Endothelial cell of umbilical vein (primary cell): ENCODE results near the gene ZNF43. TPM values are rescaled to one million over a fixed set of nuclear protein-coding genes. Genes with fewer than 3 reads are reported as not detected.
"Not testable (repeated sequence)": the region's sequence is repeated elsewhere in the genome, so short reads cannot be mapped to it uniquely, and the experiment has no call there.

Source experiments
- BruUV-seq: library from RNA; stranded (reverse); fragments of 400-500 nt; replicated peaks from 2 replicates; lab custom pipeline; 2021; lab: Mats Ljungman, UMichigan
- CTCF ChIA-PET: fragments of 300-600, 350-600 bp; sonication (Branson Sonifier 250); formaldehyde crosslinking; loops from one replicate; lab custom pipeline; 2021; ENCODE audit warnings: antibody characterized with exemption, inconsistent platforms; lab: Charles Lee
- POLR2A ChIA-PET: fragments of 300-600, 350-600 bp; sonication (Branson Sonifier 250); formaldehyde crosslinking; loops from one replicate; lab custom pipeline; 2021; ENCODE audit warnings: antibody characterized with exemption, inconsistent platforms; lab: Charles Lee
- DNase-seq: peaks from one replicate; pipeline ENCODE4 v3.0.0-alpha.2; 2011; ENCODE audit warnings: low read depth, low spot score
- FAIRE-seq: peaks from 2 replicates; lab custom pipeline; 2011; peaks lifted over from hg19 to GRCh38; lab: Jason Lieb, UNC
- H2AFZ ChIP-seq: 2 replicates; pipeline ENCODE4 v1.6.0; 2012; ENCODE audit warnings: low read depth, low read length, control low read depth, inconsistent platforms
- H3K27ac ChIP-seq: 2 replicates; pipeline ENCODE4 v1.5.1; 2011; ENCODE audit warnings: low read depth, mild to moderate bottlenecking, control low read depth, low read length, moderate library complexity; ENCODE audit not compliant: insufficient read depth
- H3K27me3 ChIP-seq, 2 experiments: 2 replicates each; pipeline versions ENCODE4 v1.6.0 to v1.6.1; 2011; ENCODE audit warnings: low read length in 2 of 2, mixed read lengths in 1 of 2; ENCODE audit not compliant: control insufficient read depth in 2 of 2, insufficient read depth in 2 of 2
- H3K36me3 ChIP-seq, 2 experiments: 2 replicates in 1 of 2; 3 replicates in 1 of 2; pipeline ENCODE4 v1.5.1; 2011; ENCODE audit warnings: low read length in 2 of 2, mild to moderate bottlenecking in 1 of 2, moderate library complexity in 1 of 2; ENCODE audit not compliant: control insufficient read depth in 2 of 2, insufficient read depth in 2 of 2; ENCODE audit errors: extremely low read depth in 1 of 2
- H3K4me1 ChIP-seq: 3 replicates; pipeline ENCODE4 v1.5.1; 2011; ENCODE audit warnings: mild to moderate bottlenecking, low read length; ENCODE audit not compliant: control insufficient read depth, insufficient read depth; ENCODE audit errors: extremely low read depth
- H3K4me2 ChIP-seq: 2 replicates; pipeline ENCODE4 v1.6.1; 2011; ENCODE audit warnings: low read length, control low read depth, mixed read lengths; ENCODE audit not compliant: insufficient read depth
- H3K4me3 ChIP-seq, 3 experiments: fragments of 200-600 bp in 1 of 3; sonication (generic), shearing (Covaris generic) in 1 of 3; replicated peaks in 1 of 3; 2 replicates each; pipeline ENCODE4 v1.5.1; 2011 to 2016; ENCODE audit warnings: control low read depth in 3 of 3, low read length in 3 of 3, mild to moderate bottlenecking in 2 of 3, inconsistent platforms in 1 of 3, low read depth in 1 of 3, moderate library complexity in 1 of 3; ENCODE audit not compliant: insufficient read depth in 1 of 3
- H3K79me2 ChIP-seq: 2 replicates; pipeline ENCODE4 v1.6.0; 2012; ENCODE audit warnings: low read length, inconsistent platforms; ENCODE audit not compliant: control insufficient read depth, insufficient read depth
- H3K9ac ChIP-seq: replicated peaks from 2 replicates; pipeline ENCODE3; 2011; ENCODE audit warnings: low read length, control low read depth; ENCODE audit not compliant: insufficient read depth; ENCODE audit errors: extremely low read depth
- H3K9me1 ChIP-seq: replicated peaks from 3 replicates; pipeline ENCODE4 v1.6.0; 2011; ENCODE audit warnings: mild to moderate bottlenecking, low read length; ENCODE audit not compliant: control insufficient read depth, insufficient read depth; ENCODE audit errors: extremely low read depth
- H3K9me3 ChIP-seq: replicated peaks from 2 replicates; pipeline ENCODE4 v1.5.1; 2012; ENCODE audit warnings: low read length, inconsistent platforms; ENCODE audit not compliant: control insufficient read depth, insufficient read depth
- H4K20me1 ChIP-seq: replicated peaks from 2 replicates; pipeline ENCODE3; 2011; ENCODE audit warnings: mild to moderate bottlenecking, low read length; ENCODE audit not compliant: control insufficient read depth, insufficient read depth; ENCODE audit errors: extremely low read depth
- CTCF ChIP-seq, 2 donors: IDR thresholded peaks; 1 replicate in 1 of 2; 2 replicates in 1 of 2; pipeline ENCODE4 v1.5.1; 2011; ENCODE audit warnings: low read length in 2 of 2, mild to moderate bottlenecking in 2 of 2, moderate library complexity in 2 of 2, control low read depth in 1 of 2, inconsistent platforms in 1 of 2, low read depth in 1 of 2; ENCODE audit not compliant: insufficient read depth in 1 of 2; ENCODE audit errors: extremely low read depth in 1 of 2
- EZH2 ChIP-seq: IDR thresholded peaks from 2 replicates; pipeline ENCODE4 v1.6.1; 2012; ENCODE audit warnings: borderline replicate concordance, low read depth, mild to moderate bottlenecking, moderate library complexity, low read length, inconsistent platforms; ENCODE audit not compliant: severe bottlenecking
- FOS ChIP-seq: IDR thresholded peaks from 2 replicates; pipeline ENCODE4 v1.6.1; 2011; ENCODE audit warnings: mild to moderate bottlenecking, low read length, moderate library complexity, borderline replicate concordance; ENCODE audit not compliant: insufficient read depth
- GATA2 ChIP-seq: IDR thresholded peaks from 2 replicates; pipeline ENCODE4 v1.7.0; 2011; ENCODE audit warnings: low read depth, mild to moderate bottlenecking, moderate library complexity, mixed read lengths, low read length; ENCODE audit not compliant: insufficient read length, insufficient read depth
- JUN ChIP-seq: IDR thresholded peaks from 2 replicates; pipeline ENCODE4 v1.6.1; 2011; ENCODE audit warnings: borderline replicate concordance, low read depth; ENCODE audit not compliant: insufficient read length, insufficient read depth
- MAX ChIP-seq: IDR thresholded peaks from 2 replicates; pipeline ENCODE4 v1.6.1; 2011; ENCODE audit not compliant: insufficient read depth, insufficient read length
- MYC ChIP-seq: IDR thresholded peaks from one replicate; pipeline ENCODE4 v1.6.1; 2011; ENCODE audit warnings: mild to moderate bottlenecking, low read depth, low read length
- POLR2A ChIP-seq: IDR thresholded peaks from 2 replicates; pipeline ENCODE4 v1.6.1; 2012; ENCODE audit warnings: low read depth, mild to moderate bottlenecking, control low read depth, low read length
- POLR2AphosphoS5 ChIP-seq: IDR thresholded peaks from 2 replicates; pipeline ENCODE4 v1.6.1; 2012; ENCODE audit warnings: low read depth, mild to moderate bottlenecking, control low read depth, low read length, moderate library complexity; ENCODE audit not compliant: insufficient read depth
- dilution Hi-C: fragments of 300-500 bp; cut with MboI; formaldehyde crosslinking; loops from one replicate; pipeline ENCODE4 v1.15.0; 2019; ENCODE audit warnings: low sequenced_read_pairs; ENCODE audit not compliant: extremely low pct_ligation_motif_present
- intact Hi-C: fragments of 100-400 bp; cut with micrococcal nuclease; formaldehyde crosslinking; loops from one replicate; pipeline ENCODE4 v1.10.0; 2022
- polyA plus RNA-seq, 4 experiments: library from polyadenylated mRNA; depleted of rRNA in 3 of 4; stranded (reverse) in 3 of 4; unstranded in 1 of 4; fragments of >200 nt; gene quantifications; 2 replicates each; pipeline versions ENCODE4 v1.2.1 to v1.2.3, GENCODE V29; 2011 to 2012; ENCODE audit warnings: missing spikeins in 1 of 4
- total RNA-seq: library from RNA; stranded (reverse); gene quantifications from 2 replicates; pipeline ENCODE4 v1.2.3, GENCODE V29; 2021

ZNF43 gene
- total and polyA plus RNA-seq, 2 donors (not counting 3 experiments of a cell fraction or from before 2014, with no cell fraction given) = 6.4 to 21.1 TPM

GRCh38 chr19:21767065-21767800 lies 68.7 kb downstream of the ZNF43 start, which contains the start of gene ZNF100:
TSS of gene ZNF100 (minus strand) at chr19:21767579. CDS start at chr19:21767429, 150 bp downstream.
- H3K9me3 ChIP-seq = no peaks in the 10 kb centered on the region
- peak within 1 kb of the TSS; percentile 99 for H2AFZ ChIP-seq
- POLR2A ChIA-PET = interaction anchor here (0.6 to 1.7 kb wide), 7 partner anchors 12 to 1203 kb away, joined by 3 to 7 read pairs (median 4); partner anchors contain the start of genes ZNF43, ZNF430 and ZNF431
- H3K4me3 ChIP-seq = peak within 1 kb of the TSS; percentile 66 to 84 (median 83)
- H3K9me1 ChIP-seq = no peaks in the 10 kb centered on the region
- CTCF ChIA-PET = interaction anchor here (1.0 to 1.2 kb wide), 3 partner anchors 69 to 844 kb away, joined by 3 to 4 read pairs (median 4); partner anchors contain the start of genes ZNF43 and ZNF85
- no peaks in the 10 kb centered on the region for H4K20me1 ChIP-seq
- dilution Hi-C loops (no loop called here), intact Hi-C loops (loop anchor here (1.0 to 5.0 kb wide), 6 partner anchors 69 to 844 kb away; partner anchors contain the start of genes ZNF429, ZNF43, ZNF431 and ZNF738)
- peaks cover 16% of the 10 kb centered on the region for H3K79me2 ChIP-seq
- TSS peak; percentile 56 for BruUV-seq
- no peaks in the 10 kb centered on the region for H3K27me3 ChIP-seq
- no peaks in the 10 kb centered on the region for H3K36me3 ChIP-seq
- DNase-seq (peak; percentile 93), FAIRE-seq (peak; percentile 97)
- H3K9ac ChIP-seq = peak within 1 kb of the TSS; percentile 99
- H3K4me1 ChIP-seq = peaks cover 2% of the 10 kb centered on the region
- peak within 1 kb of the TSS; percentile 90 for H3K27ac ChIP-seq
- TF ChIP-seq POLR2AphosphoS5 = peak; percentile 38
- TF ChIP-seq FOS = no peak
- TF ChIP-seq GATA2 = no peak
- TF ChIP-seq CTCF (IDR thresholded peaks at IDR 0.05; ENCODE audit: extremely low read depth in 1 of 2, insufficient read depth in 1 of 2, low read depth in 1 of 2, low read length in 2 of 2) = no peak
- TF ChIP-seq EZH2 = no peak
- TF ChIP-seq JUN = no peak
- no peak for TF ChIP-seq MAX
- TF ChIP-seq MYC = no peak
- peak; percentile 64 for TF ChIP-seq POLR2A
- peak within 1 kb of the TSS; percentile 95 for H3K4me2 ChIP-seq

- dilution Hi-C loops, FAIRE-seq, BruUV-seq, H3K4me1 ChIP-seq, H3K36me3 ChIP-seq, H3K9me3 ChIP-seq, H3K9me1 ChIP-seq, H4K20me1 ChIP-seq, DNase-seq, H3K27me3 ChIP-seq: not testable (repeated sequence)
- Histone ChIP-seq H3K9ac (peak overlapping the region; percentile 99), H2AFZ (peak overlapping the region; percentile 99), H3K4me3 (peak overlapping the region; percentile 66 to 84 (median 83)), H3K4me2 (peak overlapping the region; percentile 95), H3K79me2 (peaks cover 16% of the 10 kb centered on the region), H3K27ac (peak overlapping the region; percentile 90)
- intact Hi-C loops = loop anchor here (1.0 to 5.0 kb wide), 6 partner anchors 70 to 844 kb away; partner anchors contain the start of genes ZNF429, ZNF43, ZNF431 and ZNF738
- POLR2A ChIA-PET = interaction anchor here (0.6 to 1.7 kb wide), 5 partner anchors 69 to 1202 kb away, joined by 3 to 7 read pairs (median 6); partner anchors contain the start of genes ZNF43 and ZNF431
- CTCF ChIA-PET = interaction anchor here (1.0 to 1.2 kb wide), 2 partner anchors 85 to 843 kb away, joined by 3 to 4 read pairs; partner anchors contain the start of gene ZNF85
Observed at GRCh38 chr19:21766705-21767064, 69.3 kb downstream of the ZNF43 start.
